HG03060 (cell line): Measurements from ENCODE around the gene EPOP.
"Not testable (repeated sequence)": the region's sequence is repeated elsewhere in the genome, so short reads cannot be mapped to it uniquely, and the experiment has no call there.

Source experiments
- ATAC-seq: cut with Tn5 transposase; IDR thresholded peaks from one replicate; pipeline ENCODE4 v1.9.1; 2021; ENCODE audit warnings: low read depth, moderate number of reproducible peaks; ENCODE audit not compliant: unreplicated experiment

EPOP gene

GRCh38 chr17:38654411-38655398, 20.1 kb downstream of the EPOP start:
- no peak for ATAC-seq

DNA sequence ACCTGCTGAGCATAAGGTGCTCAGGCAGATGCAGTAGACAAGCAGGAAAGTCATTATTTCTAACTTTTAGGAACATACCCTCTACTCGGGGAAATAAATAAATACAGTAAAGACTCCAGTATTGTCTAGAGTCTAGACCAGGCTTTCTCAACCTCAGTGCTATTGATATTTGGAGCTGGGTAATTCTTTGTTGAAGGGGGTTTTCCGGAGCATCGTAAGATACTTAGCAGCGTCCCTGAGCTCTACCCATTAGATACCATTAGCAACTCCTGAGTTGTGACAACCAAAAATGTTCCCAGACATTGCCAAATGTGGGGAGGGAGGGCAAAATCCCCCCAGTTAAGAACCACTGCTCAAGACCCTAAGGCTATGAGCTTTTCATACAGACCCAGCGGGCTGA, 21.1 kb downstream of the EPOP start:
- no peak for ATAC-seq

DNA sequence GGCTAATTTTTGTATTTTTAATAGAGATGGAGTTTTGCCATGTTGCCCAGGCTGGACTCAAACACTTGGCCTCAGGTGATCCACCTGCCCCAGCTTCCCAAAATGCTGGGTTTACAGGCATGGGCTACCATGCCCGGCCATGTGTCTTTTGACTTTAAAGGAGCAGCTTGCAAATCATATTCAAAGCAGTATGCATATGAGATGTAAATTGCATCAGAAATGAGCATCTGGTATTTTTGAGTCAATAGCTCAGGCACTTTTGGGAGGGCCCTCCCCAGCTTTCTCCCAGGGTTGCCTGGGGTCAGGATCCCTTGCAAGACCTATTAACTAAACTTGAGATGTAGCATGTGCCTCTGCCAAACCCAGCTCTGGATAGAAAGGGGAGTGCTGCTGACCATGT, 21.5 kb downstream of the EPOP start:
- no peak for ATAC-seq

DNA sequence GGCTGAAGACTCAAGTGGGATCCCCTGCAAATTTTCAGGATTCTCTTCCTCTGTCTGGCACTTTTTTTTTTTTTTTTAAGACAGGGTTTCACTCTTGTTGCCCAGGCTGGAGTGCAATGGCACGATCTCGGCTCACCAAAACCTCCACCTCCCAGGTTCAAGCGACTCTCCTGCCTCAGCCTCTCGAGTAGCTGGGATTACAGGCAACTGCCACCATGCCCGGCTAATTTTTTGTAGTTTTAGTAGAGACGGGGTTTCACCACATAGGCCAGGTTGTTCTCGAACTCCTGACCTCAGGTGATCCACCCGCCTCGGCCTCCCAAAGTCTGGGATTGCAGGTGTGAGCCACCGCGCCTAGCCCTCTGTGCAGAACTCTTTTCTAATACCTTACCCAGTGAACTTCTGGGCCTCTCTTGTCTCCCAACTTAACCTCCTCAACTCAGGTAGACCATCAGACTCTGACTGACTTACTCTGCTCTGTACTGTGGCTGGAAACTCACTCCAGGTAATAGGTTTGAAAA, 24.0 kb downstream of the EPOP start:
- ATAC-seq = not testable (repeated sequence)

- no peak for ATAC-seq
Measured at GRCh38 chr17:38637951-38638350, 36.8 kb downstream of the EPOP start.

DNA sequence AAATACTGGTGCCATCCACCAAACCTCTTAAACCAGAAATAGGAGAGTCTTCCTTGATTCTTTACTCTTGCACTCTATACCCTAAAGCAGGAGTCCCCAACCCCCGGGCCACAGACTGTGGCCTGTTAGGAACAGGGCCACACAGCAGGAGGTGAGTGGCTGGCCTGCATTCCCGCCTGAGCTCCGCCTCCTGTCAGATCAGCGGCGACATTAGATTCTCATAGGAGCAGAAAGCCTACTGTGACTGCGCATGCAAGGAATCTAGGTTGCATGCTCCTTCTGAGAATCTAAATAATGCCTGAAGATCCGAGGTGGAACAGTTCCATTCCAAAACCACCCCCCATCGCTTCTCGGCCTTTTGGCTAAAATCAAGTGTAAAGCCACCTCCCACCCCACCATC, 38.7 kb downstream of the EPOP start:
- ATAC-seq = no peak

DNA sequence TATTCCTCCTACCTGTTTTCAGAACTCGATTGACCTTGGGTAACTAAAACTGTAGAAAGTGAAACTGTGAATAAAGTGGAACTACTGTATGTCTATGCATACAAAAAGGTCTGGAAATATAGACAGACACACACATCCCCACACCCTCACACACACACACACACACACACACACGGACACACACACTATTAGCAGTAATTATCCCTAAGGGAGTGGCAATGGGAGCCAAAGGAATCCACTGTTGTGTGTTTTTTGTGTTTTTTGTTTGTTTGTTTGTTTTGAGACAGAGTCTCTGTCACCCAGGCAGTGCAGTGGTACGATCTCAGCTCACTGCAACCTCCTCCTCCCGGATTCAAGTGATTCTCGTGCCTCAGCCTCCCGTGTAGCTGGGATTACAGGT, 42.4 kb downstream of the EPOP start:
- no peak for ATAC-seq

DNA sequence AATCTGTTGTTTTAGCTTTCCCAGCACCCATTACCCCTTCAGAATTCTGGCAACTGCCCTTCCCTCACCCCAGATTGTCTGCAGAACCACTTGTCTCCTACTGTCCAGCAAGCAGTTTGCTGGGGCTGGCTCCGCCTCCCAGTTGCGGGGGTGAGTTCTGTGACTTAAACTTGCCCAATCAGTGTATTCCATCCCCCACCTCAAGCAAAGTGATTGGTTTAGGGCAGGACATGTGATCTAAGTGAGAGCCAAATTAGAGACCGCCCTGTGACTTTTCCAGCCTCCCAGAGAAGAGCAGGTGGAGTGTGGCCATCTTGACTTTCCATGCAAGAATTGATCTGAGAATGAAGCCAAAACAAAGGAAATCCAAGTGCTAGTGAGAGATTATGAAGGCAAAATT, 46.3 kb downstream of the EPOP start:
- ATAC-seq = no peak

DNA sequence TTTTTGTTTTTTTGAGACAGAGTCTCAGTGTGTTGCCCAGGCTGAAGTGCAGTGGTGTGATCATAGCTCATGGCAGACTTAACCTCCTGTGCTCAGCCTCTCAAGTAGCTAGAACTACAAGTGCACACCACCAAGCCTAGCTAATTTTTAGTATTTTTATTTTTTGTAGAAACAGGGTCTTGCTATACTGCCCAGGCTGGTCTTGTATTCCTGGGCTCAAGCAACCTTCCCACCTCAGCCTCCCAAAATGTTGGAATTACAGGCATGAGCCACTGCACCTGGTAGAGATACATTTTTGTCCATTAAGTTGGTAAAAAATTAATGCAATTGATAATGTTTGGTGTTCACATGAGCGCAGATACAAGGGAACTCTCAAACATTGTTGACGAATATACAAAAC, 46.8 kb downstream of the EPOP start:
- ATAC-seq = no peak

DNA sequence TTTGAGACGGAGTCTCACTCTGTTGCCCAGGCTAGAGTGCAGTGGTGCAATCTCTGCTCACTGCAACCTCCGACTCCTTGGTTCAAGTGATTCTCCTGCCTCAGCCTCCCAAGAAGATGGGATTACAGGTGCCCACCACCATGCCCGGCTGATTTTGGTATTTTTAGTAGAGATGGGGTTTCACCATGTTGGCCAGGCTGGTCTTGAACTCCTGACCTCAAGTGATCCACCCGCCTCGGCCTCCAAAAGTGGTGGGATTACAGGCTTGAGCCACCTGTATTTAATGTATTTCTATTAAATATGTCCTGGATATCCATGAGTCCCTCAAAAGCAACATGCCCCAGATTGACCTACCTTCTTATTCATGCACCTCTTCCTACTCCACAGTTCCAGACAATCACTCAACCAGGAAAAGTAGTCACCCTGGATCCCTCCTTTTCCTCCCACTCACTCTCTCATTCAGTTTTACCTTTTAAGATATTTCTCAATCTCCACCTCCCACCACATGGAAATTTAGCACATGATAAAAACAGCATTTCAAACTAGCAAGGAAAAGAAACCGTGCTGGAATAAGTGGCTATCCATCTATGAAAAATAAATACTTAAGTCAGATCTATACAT, 48.0 kb downstream of the EPOP start:
- ATAC-seq = not testable (repeated sequence)

DNA sequence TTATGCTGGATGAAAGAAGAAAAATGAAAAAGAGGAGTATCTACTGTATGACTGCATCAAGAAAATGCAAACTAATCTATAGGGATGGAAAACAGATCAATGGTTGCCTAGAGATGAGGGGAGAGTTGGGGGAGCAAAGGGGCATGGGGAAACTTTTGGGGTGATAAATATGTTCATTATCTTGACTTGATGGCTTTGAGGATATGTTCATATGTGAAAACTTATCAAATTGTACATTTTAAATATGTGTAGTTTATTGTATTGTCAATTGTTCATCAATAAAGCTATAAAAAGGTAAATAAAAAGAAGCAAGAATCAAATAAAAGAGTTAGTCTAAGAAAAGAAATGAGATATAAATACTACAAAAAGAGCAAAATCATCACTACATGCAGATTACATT, 49.3 kb downstream of the EPOP start:
- no peak for ATAC-seq

DNA sequence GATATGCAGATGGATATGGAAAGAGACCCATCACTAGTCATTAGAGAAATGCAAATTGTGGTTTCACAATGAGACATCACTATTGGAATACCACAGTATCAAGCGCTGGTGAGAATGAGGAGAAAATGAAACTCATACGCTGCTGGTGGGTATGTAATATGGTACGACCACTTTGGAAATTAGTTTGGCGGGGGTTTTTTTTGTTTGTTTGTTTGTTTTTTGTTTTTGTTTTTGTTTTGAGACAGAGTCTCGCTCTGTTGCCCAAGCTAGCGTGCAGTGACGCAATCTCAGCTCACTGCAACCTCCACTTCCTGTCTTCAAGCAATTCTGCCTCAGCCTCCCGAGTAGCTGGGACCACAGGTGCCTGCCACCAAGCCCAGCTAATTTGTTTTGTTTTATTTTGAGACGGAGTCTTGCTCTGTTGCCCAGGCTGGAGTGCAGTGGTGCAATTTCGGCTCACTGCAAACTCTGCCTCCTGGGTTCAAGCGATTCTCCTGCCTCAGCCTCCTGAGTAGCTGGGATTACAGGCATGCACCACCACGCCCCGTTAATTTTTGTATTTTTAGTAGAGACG, 49.9 kb downstream of the EPOP start:
- peak; percentile 84 for ATAC-seq
